Keratinocyte (primary cell): ENCODE results near the gene PI4KA. TPM values are rescaled to one million over a fixed set of nuclear protein-coding genes. Genes with fewer than 3 reads are reported as not detected.
"Not testable (repeated sequence)": the region's sequence is repeated elsewhere in the genome, so short reads cannot be mapped to it uniquely, and the experiment has no call there.

ENCODE experiments used
- DNase-seq: peaks from one replicate; pipeline ENCODE4 v3.0.0-alpha.2; 2011; ENCODE audit warnings: low read depth, missing footprints, low spot score
- FAIRE-seq: peaks from 2 replicates; lab custom pipeline; 2011; peaks lifted over from hg19 to GRCh38; lab: Jason Lieb, UNC
- H2AFZ ChIP-seq: 2 replicates; pipeline ENCODE4 v1.6.0; 2012; ENCODE audit warnings: low read length, control low read depth, inconsistent platforms; ENCODE audit not compliant: control insufficient read depth
- H3K27ac ChIP-seq: 2 replicates; pipeline ENCODE4 v1.5.1; 2011; ENCODE audit warnings: low read length; ENCODE audit not compliant: control insufficient read depth, insufficient read depth
- H3K27me3 ChIP-seq: 3 replicates; pipeline ENCODE4 v1.6.0; 2011; ENCODE audit warnings: low read length; ENCODE audit not compliant: control insufficient read depth, insufficient read depth; ENCODE audit errors: extremely low read depth
- H3K36me3 ChIP-seq, 2 experiments: 2 replicates in 1 of 2; 3 replicates in 1 of 2; pipeline ENCODE4 v1.5.1; 2011; ENCODE audit warnings: low read length in 2 of 2, mild to moderate bottlenecking in 1 of 2; ENCODE audit not compliant: control insufficient read depth in 2 of 2, insufficient read depth in 2 of 2; ENCODE audit errors: extremely low read depth in 1 of 2
- H3K4me1 ChIP-seq: 3 replicates; pipeline ENCODE4 v1.5.1; 2011; ENCODE audit warnings: low read length; ENCODE audit not compliant: control insufficient read depth, insufficient read depth; ENCODE audit errors: extremely low read depth
- H3K4me2 ChIP-seq: 3 replicates; pipeline ENCODE4 v1.6.0; 2011; ENCODE audit warnings: low read depth, low read length; ENCODE audit not compliant: control insufficient read depth, insufficient read depth; ENCODE audit errors: extremely low read depth
- H3K4me3 ChIP-seq, 3 experiments: fragments of 200-600 bp in 1 of 3; sonication (generic) in 1 of 3; 2 replicates in 2 of 3; 3 replicates in 1 of 3; pipeline ENCODE4 v1.5.1; 2011 to 2016; ENCODE audit warnings: low read length in 3 of 3, mild to moderate bottlenecking in 3 of 3, control low read depth in 2 of 3, inconsistent platforms in 1 of 3, low read depth in 1 of 3, mixed read lengths in 1 of 3, mixed run types in 1 of 3, moderate library complexity in 1 of 3; ENCODE audit not compliant: control insufficient read depth in 2 of 3, insufficient read depth in 2 of 3; ENCODE audit errors: extremely low read depth in 1 of 3
- H3K79me2 ChIP-seq: 2 replicates; pipeline ENCODE4 v1.6.0; 2012; ENCODE audit warnings: low read length; ENCODE audit not compliant: control insufficient read depth, insufficient read depth
- H3K9ac ChIP-seq: 3 replicates; pipeline ENCODE4 v1.6.0; 2011; ENCODE audit warnings: low read length; ENCODE audit not compliant: control insufficient read depth, insufficient read depth; ENCODE audit errors: extremely low read depth
- H3K9me1 ChIP-seq: 3 replicates; pipeline ENCODE4 v1.6.0; 2011; ENCODE audit warnings: low read length; ENCODE audit not compliant: control insufficient read depth, insufficient read depth; ENCODE audit errors: extremely low read depth
- H3K9me3 ChIP-seq: 2 replicates; pipeline ENCODE4 v1.5.1; 2012; ENCODE audit warnings: low read depth, low read length; ENCODE audit not compliant: control insufficient read depth
- H4K20me1 ChIP-seq: 3 replicates; pipeline ENCODE4 v1.6.0; 2011; ENCODE audit warnings: low read length; ENCODE audit not compliant: control insufficient read depth, insufficient read depth; ENCODE audit errors: extremely low read depth
- CTCF ChIP-seq, 3 experiments: IDR thresholded peaks in 1 of 3; conservative IDR thresholded peaks in 1 of 3; optimal IDR thresholded peaks in 1 of 3; 2 replicates in 2 of 3; 3 replicates in 1 of 3; pipeline versions ENCODE3 to v1.5.1; 2011; ENCODE audit warnings: low read length in 3 of 3, mild to moderate bottlenecking in 3 of 3, moderate library complexity in 2 of 3, control low read depth in 1 of 3, inconsistent platforms in 1 of 3; ENCODE audit not compliant: insufficient read depth in 2 of 3; ENCODE audit errors: extremely low read depth in 1 of 3
- dilution Hi-C: fragments of 300-500 bp; cut with MboI; formaldehyde crosslinking; loops from one replicate; pipeline ENCODE4 v1.7.0; 2020; ENCODE audit warnings: low sequenced_read_pairs; ENCODE audit not compliant: extremely low pct_ligation_motif_present
- polyA plus RNA-seq, 5 experiments: library from polyadenylated mRNA; depleted of rRNA in 3 of 5; stranded (reverse) in 3 of 5; stranded (forward) in 1 of 5; unstranded in 1 of 5; fragments of >200 nt; gene quantifications; 1 replicate in 1 of 5; 2 replicates in 3 of 5; 3 replicates in 1 of 5; pipeline versions ENCODE4 v1.2.1 to v1.2.3, GENCODE V29; 2011 to 2012; ENCODE audit warnings: missing spikeins in 2 of 5, low read depth in 1 of 5, low replicate concordance in 1 of 5

Gene PI4KA
- polyA plus RNA-seq, 1 donor (not counting 4 experiments of a cell fraction or from before 2014, with no cell fraction given), result 13.6 TPM

- dilution Hi-C loops, result not testable (repeated sequence)
Measured at GRCh38 chr22:20697481-20698113, 161.0 kb downstream of the PI4KA start.

DNA sequence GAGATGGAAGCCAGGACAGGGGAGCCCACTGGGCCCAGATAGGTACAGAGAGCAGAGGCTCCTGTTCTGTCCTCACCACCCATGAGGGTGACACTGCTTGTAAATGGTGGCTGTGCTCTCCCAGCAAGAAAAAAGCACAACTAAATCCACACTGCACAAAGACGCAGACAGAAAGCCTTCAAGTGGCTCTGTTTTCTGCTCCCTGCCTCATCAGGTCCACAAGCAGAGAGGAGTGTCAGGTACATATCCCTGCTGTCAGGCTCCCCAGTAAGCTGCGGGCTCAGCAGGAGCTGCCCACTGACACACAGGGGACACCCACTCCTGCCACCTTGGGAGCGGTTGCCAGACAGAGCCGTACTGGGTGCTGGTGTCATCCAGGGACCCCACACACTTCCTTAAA, 162.6 kb downstream of the PI4KA start:
- H4K20me1 ChIP-seq, H3K27me3 ChIP-seq, H3K27ac ChIP-seq, H3K36me3 ChIP-seq, FAIRE-seq, dilution Hi-C loops, H3K4me2 ChIP-seq, H3K4me3 ChIP-seq, H2AFZ ChIP-seq, H3K4me1 ChIP-seq, H3K9me1 ChIP-seq, H3K9me3 ChIP-seq, DNase-seq, H3K9ac ChIP-seq, H3K79me2 ChIP-seq: not testable (repeated sequence)

More at GRCh38 chr22:20697481-20698113, 161.0 kb downstream of the PI4KA start:
- H3K9me1 ChIP-seq, H3K27me3 ChIP-seq, H3K9ac ChIP-seq, H3K4me1 ChIP-seq, H3K79me2 ChIP-seq, H3K36me3 ChIP-seq, H3K4me3 ChIP-seq, H4K20me1 ChIP-seq, H2AFZ ChIP-seq, H3K27ac ChIP-seq, H3K9me3 ChIP-seq, FAIRE-seq: not testable (repeated sequence)
- peak; percentile 31 to 59 (median 51) for TF ChIP-seq CTCF (optimal IDR thresholded peaks at IDR 0.05 in 1 of 3, IDR thresholded peaks at IDR 0.05 in 1 of 3, conservative IDR thresholded peaks at IDR 0.05 in 1 of 3; ENCODE audit: extremely low read depth in 1 of 3, insufficient read depth in 2 of 3, low read length in 3 of 3)
- H3K4me2 ChIP-seq, result peak overlapping the region; percentile 37
- DNase-seq, result peak; percentile 48

- H4K20me1 ChIP-seq, FAIRE-seq, H3K9ac ChIP-seq, H3K4me1 ChIP-seq, dilution Hi-C loops, H3K9me3 ChIP-seq, DNase-seq, H3K27me3 ChIP-seq, H2AFZ ChIP-seq, H3K36me3 ChIP-seq, H3K4me3 ChIP-seq, H3K79me2 ChIP-seq, H3K4me2 ChIP-seq, H3K9me1 ChIP-seq, H3K27ac ChIP-seq: not testable (repeated sequence)
Measured at GRCh38 chr22:20695205-20695604, 163.4 kb downstream of the PI4KA start.

DNA sequence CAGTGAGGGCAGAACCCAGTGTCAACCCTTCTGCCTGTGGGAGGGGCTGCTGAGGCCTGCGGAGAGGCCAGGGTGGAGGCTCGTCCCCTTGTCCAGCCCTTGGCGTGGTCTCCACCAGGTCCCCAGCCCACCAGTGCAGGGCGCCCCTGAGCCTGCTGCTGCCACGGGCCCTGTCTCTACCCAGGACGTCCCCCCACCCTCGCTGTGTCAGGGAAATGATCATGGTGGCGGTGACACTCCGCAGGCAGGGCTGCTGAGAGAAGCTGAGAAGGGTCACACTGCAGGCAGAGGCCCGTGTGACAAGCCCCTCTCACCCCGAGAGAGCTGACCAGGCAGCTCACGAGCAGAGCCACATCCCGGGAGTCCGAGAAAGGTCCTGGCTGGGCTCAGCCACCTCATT, 164.4 kb downstream of the PI4KA start:
- H3K27me3 ChIP-seq, FAIRE-seq, DNase-seq, H4K20me1 ChIP-seq, H2AFZ ChIP-seq, H3K9ac ChIP-seq, H3K4me1 ChIP-seq, H3K4me2 ChIP-seq, H3K9me1 ChIP-seq, H3K9me3 ChIP-seq, H3K27ac ChIP-seq, H3K36me3 ChIP-seq, dilution Hi-C loops, H3K79me2 ChIP-seq, H3K4me3 ChIP-seq: not testable (repeated sequence)
